HG03025 (cell line): ENCODE data around the gene CDHR3.

Experiments used
- ATAC-seq: cut with Tn5 transposase; IDR thresholded peaks from one replicate; pipeline ENCODE4 v1.9.1; 2021; ENCODE audit warnings: mild to moderate bottlenecking, moderate library complexity; ENCODE audit not compliant: unreplicated experiment, low FRiP score

The CDHR3 gene

GRCh38 chr7:106061301-106061979, 98.4 kb downstream of the CDHR3 start:
- peak; percentile 34 for ATAC-seq

- no peak for ATAC-seq
These were observed 98.9 kb downstream of the CDHR3 start for GRCh38 chr7:106062006-106062405.

GRCh38 chr7:106062521-106062931, 99.5 kb downstream of the CDHR3 start:
- no peak for ATAC-seq

GRCh38 chr7:106063024-106063423, 100.0 kb downstream of the CDHR3 start:
- ATAC-seq: no peak

- ATAC-seq: no peak
These were observed 100.6 kb downstream of the CDHR3 start for GRCh38 chr7:106063692-106064091.

- no peak for ATAC-seq
These were observed 101.3 kb downstream of the CDHR3 start for GRCh38 chr7:106064316-106064715.

- ATAC-seq: no peak
These were observed 101.9 kb downstream of the CDHR3 start for GRCh38 chr7:106064771-106065574.

GRCh38 chr7:106065575-106066500, 102.8 kb downstream of the CDHR3 start:
- ATAC-seq: no peak

GRCh38 chr7:106067678-106068077, 104.6 kb downstream of the CDHR3 start:
- ATAC-seq: no peak

- no peak for ATAC-seq
These were observed 105.5 kb downstream of the CDHR3 start for GRCh38 chr7:106068538-106068961.

GRCh38 chr7:106068986-106069385, 105.9 kb downstream of the CDHR3 start:
- no peak for ATAC-seq

- no peak for ATAC-seq
These were observed 106.6 kb downstream of the CDHR3 start for GRCh38 chr7:106069471-106070200.

- no peak for ATAC-seq
These were observed 107.1 kb downstream of the CDHR3 start for GRCh38 chr7:106070201-106070551.

GRCh38 chr7:106070567-106071254, 107.6 kb downstream of the CDHR3 start:
- ATAC-seq: no peak

- ATAC-seq: peak; percentile 96
These were observed 108.4 kb downstream of the CDHR3 start for GRCh38 chr7:106071356-106071998.

- no peak for ATAC-seq
These were observed 109.1 kb downstream of the CDHR3 start for GRCh38 chr7:106071999-106072714.

- ATAC-seq: no peak
These were observed 109.6 kb downstream of the CDHR3 start for GRCh38 chr7:106072715-106073091.

- ATAC-seq: no peak
These were observed 110.6 kb downstream of the CDHR3 start for GRCh38 chr7:106073701-106074100.

- ATAC-seq: no peak
These were observed 111.2 kb downstream of the CDHR3 start for GRCh38 chr7:106074257-106074656.
